ENCODE measurements around the gene MTG2. TPM values are rescaled to one million over a fixed set of nuclear protein-coding genes. Genes with fewer than 3 reads are reported as not detected.

MTG2 gene
- total RNA-seq, 1 donor from 2014 or later = 31.5 TPM

GRCh38 chr20:62222972-62223371 is 40.1 kb downstream of the MTG2 start:
- Histone ChIP-seq H3K27me3 (ENCODE audit: insufficient read depth, low read length) (peaks cover 34% of the 10 kb centered on the region), H3K36me3 (ENCODE audit: insufficient read depth, low read length) (no peaks in the 10 kb centered on the region), H2AFZ (ENCODE audit: low read depth, low read length) (no peak overlapping the region), H3K9me3 (ENCODE audit: insufficient read depth, low read depth, low read length) (no peaks in the 10 kb centered on the region), H3K9ac (ENCODE audit: low read length) (no peak overlapping the region), H3K27ac (ENCODE audit: low read depth, low read length) (no peak overlapping the region), H3K79me2 (ENCODE audit: insufficient read depth, low read length) (no peaks in the 10 kb centered on the region), H4K20me1 (ENCODE audit: insufficient read depth, low read length) (peaks cover 6% of the 10 kb centered on the region), H3K4me3 (ENCODE audit: insufficient read depth, low read depth, low read length) (no peak overlapping the region), H3K4me2 (ENCODE audit: low read length) (no peak overlapping the region), H3K4me1 (ENCODE audit: insufficient read depth, low read length) (no peaks in the 10 kb centered on the region)
- Mint-ChIP-seq H3K4me3 (ENCODE audit: unreplicated experiment) (no peak overlapping the region), H3K36me3 (ENCODE audit: low read depth, unreplicated experiment) (no peaks in the 10 kb centered on the region), H3K4me1 (ENCODE audit: low read depth, unreplicated experiment) (peaks cover 2% of the 10 kb centered on the region), H3K27me3 (ENCODE audit: low read depth, unreplicated experiment) (peaks cover 67% of the 10 kb centered on the region), H3K9me3 (ENCODE audit: unreplicated experiment) (peaks cover 2% of the 10 kb centered on the region), H3K27ac (ENCODE audit: unreplicated experiment) (no peak overlapping the region)
- DNase-seq (ENCODE audit: low read depth) (no peak), FAIRE-seq (no peak)
- no peak for TF ChIP-seq CTCF (IDR thresholded peaks at IDR 0.05; ENCODE audit: insufficient read depth, low read depth, low read length)
- TF ChIP-seq EZH2 (IDR thresholded peaks at IDR 0.05; ENCODE audit: insufficient read depth, low read length) = no peak

- peaks cover 2% of the 10 kb centered on the region for H3K4me1 Mint-ChIP-seq (ENCODE audit: low read depth, unreplicated experiment)
- H3K27ac Mint-ChIP-seq (ENCODE audit: unreplicated experiment) = no peak overlapping the region
- H3K27me3 Mint-ChIP-seq (ENCODE audit: low read depth, unreplicated experiment) = peaks cover 65% of the 10 kb centered on the region
- Histone ChIP-seq H3K79me2 (ENCODE audit: insufficient read depth, low read length) (no peaks in the 10 kb centered on the region), H3K4me2 (ENCODE audit: low read length) (no peak overlapping the region), H3K9me3 (ENCODE audit: insufficient read depth, low read depth, low read length) (no peaks in the 10 kb centered on the region), H3K36me3 (ENCODE audit: insufficient read depth, low read length) (no peaks in the 10 kb centered on the region), H3K9ac (ENCODE audit: low read length) (no peak overlapping the region), H4K20me1 (ENCODE audit: insufficient read depth, low read length) (peaks cover 6% of the 10 kb centered on the region), H3K4me3 (ENCODE audit: insufficient read depth, low read depth, low read length) (no peak overlapping the region), H3K27ac (ENCODE audit: low read depth, low read length) (no peak overlapping the region), H3K27me3 (ENCODE audit: insufficient read depth, low read length) (peaks cover 28% of the 10 kb centered on the region), H3K4me1 (ENCODE audit: insufficient read depth, low read length) (no peaks in the 10 kb centered on the region), H2AFZ (ENCODE audit: low read depth, low read length) (no peak overlapping the region)
- DNase-seq (ENCODE audit: low read depth) (no peak), FAIRE-seq (no peak)
- H3K4me3 Mint-ChIP-seq (ENCODE audit: unreplicated experiment) = no peak overlapping the region
- no peaks in the 10 kb centered on the region for H3K36me3 Mint-ChIP-seq (ENCODE audit: low read depth, unreplicated experiment)
- TF ChIP-seq CTCF (IDR thresholded peaks at IDR 0.05; ENCODE audit: insufficient read depth, low read depth, low read length) (no peak), EZH2 (IDR thresholded peaks at IDR 0.05; ENCODE audit: insufficient read depth, low read length) (no peak)
- H3K9me3 Mint-ChIP-seq (ENCODE audit: unreplicated experiment) = peaks cover 2% of the 10 kb centered on the region
These were observed 40.7 kb downstream of the MTG2 start for GRCh38 chr20:62223571-62223970.

- Histone ChIP-seq H3K27ac (ENCODE audit: low read depth, low read length) (no peak overlapping the region), H3K79me2 (ENCODE audit: insufficient read depth, low read length) (no peaks in the 10 kb centered on the region), H3K4me1 (ENCODE audit: insufficient read depth, low read length) (no peaks in the 10 kb centered on the region), H3K36me3 (ENCODE audit: insufficient read depth, low read length) (no peaks in the 10 kb centered on the region), H2AFZ (ENCODE audit: low read depth, low read length) (no peak overlapping the region), H3K4me3 (ENCODE audit: insufficient read depth, low read depth, low read length) (no peak overlapping the region), H3K9me3 (ENCODE audit: insufficient read depth, low read depth, low read length) (peaks cover 2% of the 10 kb centered on the region), H3K27me3 (ENCODE audit: insufficient read depth, low read length) (peaks cover 22% of the 10 kb centered on the region), H3K4me2 (ENCODE audit: low read length) (no peak overlapping the region), H3K9ac (ENCODE audit: low read length) (no peak overlapping the region), H4K20me1 (ENCODE audit: insufficient read depth, low read length) (peaks cover 6% of the 10 kb centered on the region)
- TF ChIP-seq CTCF (IDR thresholded peaks at IDR 0.05; ENCODE audit: insufficient read depth, low read depth, low read length) (no peak), EZH2 (IDR thresholded peaks at IDR 0.05; ENCODE audit: insufficient read depth, low read length) (no peak)
- H3K4me1 Mint-ChIP-seq (ENCODE audit: low read depth, unreplicated experiment) = peaks cover 2% of the 10 kb centered on the region
- peaks cover 2% of the 10 kb centered on the region for H3K9me3 Mint-ChIP-seq (ENCODE audit: unreplicated experiment)
- H3K27me3 Mint-ChIP-seq (ENCODE audit: low read depth, unreplicated experiment) = peaks cover 58% of the 10 kb centered on the region
- H3K27ac Mint-ChIP-seq (ENCODE audit: unreplicated experiment) = no peak overlapping the region
- no peak for DNase-seq (ENCODE audit: low read depth)
- H3K4me3 Mint-ChIP-seq (ENCODE audit: unreplicated experiment) = no peak overlapping the region
- no peaks in the 10 kb centered on the region for H3K36me3 Mint-ChIP-seq (ENCODE audit: low read depth, unreplicated experiment)
- FAIRE-seq = no peak
These were observed 41.5 kb downstream of the MTG2 start for GRCh38 chr20:62224113-62224855.

All from astrocyte (in vitro differentiated cells and primary cell).